Measurements from ENCODE around the gene INTS3.

DNA sequence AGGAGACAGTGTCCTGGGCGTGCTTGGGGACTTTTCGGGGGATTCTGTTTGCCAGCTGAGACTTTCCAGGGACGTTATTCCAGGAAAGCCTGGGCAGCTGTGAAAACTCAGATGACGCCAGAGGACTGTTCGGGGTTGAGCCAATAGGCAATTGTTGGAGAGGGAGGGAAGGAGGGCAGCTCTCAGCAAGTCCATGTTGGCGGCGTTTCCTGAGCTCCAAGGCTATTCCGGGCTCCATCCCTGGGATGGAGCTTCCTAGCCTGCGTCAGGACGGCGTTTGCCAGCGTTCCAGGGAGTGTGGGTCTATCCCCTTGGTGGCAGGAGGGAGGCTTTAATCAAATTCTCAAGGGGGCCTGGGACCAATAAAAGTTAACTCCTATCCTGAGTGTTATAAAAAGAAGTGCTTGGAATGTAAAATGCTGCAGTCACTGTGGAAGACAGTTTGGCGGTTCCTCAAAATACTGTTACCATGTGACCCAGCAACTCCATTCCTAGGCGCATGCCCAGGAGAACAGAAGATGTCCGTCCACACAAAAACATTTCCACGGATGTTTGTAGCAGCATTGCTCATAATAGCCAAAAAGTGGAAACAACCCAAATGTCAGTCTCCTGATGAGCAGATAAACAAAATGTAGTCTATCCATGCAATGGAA, 62.6 kb downstream of the INTS3 start:
- TF ChIP-seq, protein P1, sequence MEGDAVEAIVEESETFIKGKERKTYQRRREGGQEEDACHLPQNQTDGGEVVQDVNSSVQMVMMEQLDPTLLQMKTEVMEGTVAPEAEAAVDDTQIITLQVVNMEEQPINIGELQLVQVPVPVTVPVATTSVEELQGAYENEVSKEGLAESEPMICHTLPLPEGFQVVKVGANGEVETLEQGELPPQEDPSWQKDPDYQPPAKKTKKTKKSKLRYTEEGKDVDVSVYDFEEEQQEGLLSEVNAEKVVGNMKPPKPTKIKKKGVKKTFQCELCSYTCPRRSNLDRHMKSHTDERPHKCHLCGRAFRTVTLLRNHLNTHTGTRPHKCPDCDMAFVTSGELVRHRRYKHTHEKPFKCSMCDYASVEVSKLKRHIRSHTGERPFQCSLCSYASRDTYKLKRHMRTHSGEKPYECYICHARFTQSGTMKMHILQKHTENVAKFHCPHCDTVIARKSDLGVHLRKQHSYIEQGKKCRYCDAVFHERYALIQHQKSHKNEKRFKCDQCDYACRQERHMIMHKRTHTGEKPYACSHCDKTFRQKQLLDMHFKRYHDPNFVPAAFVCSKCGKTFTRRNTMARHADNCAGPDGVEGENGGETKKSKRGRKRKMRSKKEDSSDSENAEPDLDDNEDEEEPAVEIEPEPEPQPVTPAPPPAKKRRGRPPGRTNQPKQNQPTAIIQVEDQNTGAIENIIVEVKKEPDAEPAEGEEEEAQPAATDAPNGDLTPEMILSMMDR (IDR thresholded peaks at IDR 0.05) = no peak
- peak; percentile 23 to 38 for TF ChIP-seq POLR2A (IDR thresholded peaks at IDR 0.05)
